ENCODE data around the gene WNT4.

WNT4 gene

DNA sequence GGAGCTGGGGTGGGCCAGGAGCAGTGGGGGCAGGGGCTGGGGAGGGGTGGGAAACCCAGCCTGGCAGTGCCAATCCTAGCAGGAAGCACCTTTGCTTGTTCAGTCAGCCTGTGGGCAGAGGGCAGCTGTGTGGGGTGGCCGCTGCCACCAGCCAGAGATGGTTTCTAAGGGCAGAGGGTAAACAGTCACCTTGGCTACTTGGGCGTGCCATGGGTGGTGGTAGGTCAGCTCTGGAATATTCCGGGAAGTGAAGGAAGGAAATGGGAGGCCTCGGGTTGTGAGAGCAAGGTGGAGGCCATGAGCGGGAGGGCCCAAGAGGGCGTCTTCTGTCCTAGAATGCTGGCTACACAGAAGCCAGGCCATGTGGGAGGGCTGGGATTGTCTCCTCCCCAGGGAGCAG lies 20.7 kb upstream of the WNT4 start:
- no peak for DNase-seq (ENCODE audit: low read depth in 2 of 2)

GRCh38 chr1:22163137-22163536 lies 20.2 kb upstream of the WNT4 start:
- no peak for DNase-seq (ENCODE audit: low read depth in 2 of 2)

- DNase-seq (ENCODE audit: low read depth in 2 of 2) = no peak
These were observed 17.0 kb upstream of the WNT4 start for GRCh38 chr1:22159891-22160290.

DNA sequence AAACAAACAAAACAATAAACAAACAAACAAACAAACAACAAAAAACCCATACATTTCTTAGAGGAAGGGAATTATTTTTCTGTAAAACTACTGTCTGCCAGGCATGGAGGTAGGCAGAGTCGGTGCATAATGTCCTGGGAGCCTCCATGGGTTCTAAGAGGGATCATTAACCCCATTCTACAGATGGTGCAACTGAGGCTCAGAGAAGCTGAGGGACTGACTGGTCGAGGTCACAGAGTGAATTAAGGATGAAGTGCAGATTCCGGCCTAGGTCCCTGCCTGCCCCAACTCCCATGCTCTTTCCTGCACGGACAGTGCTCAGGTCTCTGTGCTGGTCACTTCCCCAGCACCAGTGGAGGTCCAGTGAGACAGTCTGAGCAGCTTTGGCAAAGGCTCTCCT lies 15.8 kb upstream of the WNT4 start:
- DNase-seq (ENCODE audit: low read depth in 2 of 2) = no peak

DNA sequence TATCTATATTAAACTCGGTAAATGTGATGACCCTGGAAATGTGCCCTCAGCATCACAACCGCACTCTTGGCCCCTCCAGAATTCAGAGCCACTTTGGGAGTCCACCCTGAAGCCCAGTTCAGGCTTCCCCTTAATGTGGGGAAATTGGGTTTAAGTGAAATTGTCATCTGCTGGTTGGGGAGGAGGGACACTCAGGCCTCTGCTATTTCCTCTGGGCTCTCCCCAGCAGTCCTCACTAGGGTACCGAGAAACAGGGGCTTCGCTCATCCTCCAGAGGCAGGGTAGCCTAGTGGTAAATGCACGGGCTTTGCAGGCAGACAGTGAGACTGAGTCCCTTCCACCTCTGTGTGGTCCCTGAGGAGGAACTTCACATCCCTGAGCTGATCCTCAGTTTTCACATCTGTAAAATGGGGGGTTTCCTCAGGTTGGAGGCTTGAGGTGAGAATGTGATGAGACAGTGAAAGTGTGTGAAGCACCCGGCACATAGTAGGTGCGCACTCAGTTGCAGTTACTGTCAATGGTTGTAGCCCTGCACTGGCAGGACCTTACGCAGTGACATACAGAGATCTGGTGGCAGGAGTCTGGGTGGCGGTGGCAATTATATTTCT lies 14.6 kb upstream of the WNT4 start:
- DNase-seq (ENCODE audit: low read depth in 2 of 2) = no peak

GRCh38 chr1:22155517-22155916 lies 12.6 kb upstream of the WNT4 start:
- DNase-seq (ENCODE audit: low read depth in 2 of 2) = no peak

GRCh38 chr1:22154626-22155025 lies 11.7 kb upstream of the WNT4 start:
- no peak for DNase-seq (ENCODE audit: low read depth in 2 of 2)

GRCh38 chr1:22153660-22154437 lies 11.0 kb upstream of the WNT4 start:
- DNase-seq (ENCODE audit: low read depth in 2 of 2) = no peak

GRCh38 chr1:22150923-22151322 lies 8.0 kb upstream of the WNT4 start:
- no peak for DNase-seq (ENCODE audit: low read depth in 2 of 2)

DNA sequence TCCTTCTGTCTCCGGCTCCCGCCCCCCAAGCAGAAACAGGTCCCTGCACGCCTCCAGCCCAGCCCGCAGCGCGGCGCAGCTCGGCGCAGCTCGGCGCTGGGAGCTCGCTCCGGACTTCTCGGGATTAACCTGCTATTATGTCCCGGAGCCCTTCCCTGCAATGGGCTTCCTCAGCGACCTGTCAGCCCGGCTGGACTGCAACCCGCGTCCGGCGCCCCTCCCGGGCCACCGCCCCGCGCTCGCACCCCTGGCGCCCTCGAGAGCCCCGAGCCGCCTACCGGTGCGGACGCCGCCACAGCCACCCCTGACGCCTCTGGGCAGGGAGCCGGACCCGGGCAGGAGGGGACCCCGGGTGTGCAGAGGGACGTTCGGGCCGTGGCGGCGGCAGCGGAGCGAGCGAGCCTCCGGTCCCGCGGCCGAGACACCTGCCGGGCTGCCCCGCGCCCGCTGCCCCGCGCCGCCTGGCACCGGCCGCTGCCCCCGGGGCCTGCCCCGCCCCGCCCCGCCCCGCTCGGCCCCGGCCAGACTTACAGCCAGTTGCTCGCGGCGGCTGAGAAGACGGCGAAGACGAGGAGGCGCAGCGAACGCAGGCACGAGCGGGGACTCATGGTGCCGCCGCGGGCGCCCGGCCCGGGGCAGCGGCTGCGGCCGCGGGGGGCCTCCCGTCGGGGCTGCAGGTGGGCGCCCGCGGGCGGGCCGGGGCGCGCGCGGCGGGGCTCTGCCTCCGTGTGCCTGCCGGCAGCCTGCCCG lies 407 bp downstream of the WNT4 start:
- no peak for DNase-seq (ENCODE audit: low read depth in 2 of 2)

DNA sequence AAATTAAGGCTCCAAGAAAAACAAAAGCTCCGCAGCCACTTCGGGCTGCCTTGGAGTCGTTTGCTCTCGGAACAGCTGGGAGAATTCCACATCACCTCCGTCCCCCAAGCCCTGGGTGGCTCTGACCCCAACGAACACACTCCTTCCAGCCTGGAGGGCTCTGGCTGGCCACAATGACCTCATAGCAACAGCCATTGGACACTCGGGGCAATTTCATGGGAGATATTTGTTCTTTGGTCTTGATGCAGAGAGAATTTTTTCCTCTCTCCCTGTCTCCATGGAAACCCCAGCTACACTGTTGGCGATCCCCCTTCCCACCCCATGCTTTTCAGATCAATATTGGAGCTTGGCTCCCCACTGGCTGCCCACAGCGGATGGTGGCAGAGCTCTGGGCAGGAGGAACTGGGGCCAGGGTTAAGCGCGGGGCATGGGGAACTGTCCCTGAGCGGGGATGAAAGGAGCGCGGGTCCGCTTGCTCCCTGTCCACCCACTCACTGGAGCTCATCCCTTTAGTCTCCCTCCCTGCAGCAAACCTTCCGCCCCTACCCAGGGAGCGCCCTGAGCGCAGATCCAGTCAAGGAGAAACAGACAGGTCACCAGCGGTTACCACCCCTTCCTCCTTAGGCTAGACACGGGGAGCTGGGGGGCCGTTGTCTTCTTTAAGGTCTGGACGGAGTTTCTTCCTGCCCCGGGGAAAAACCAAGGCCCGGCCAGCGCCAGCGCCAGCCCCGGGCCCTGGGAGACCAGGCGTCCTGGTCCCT lies 1.2 kb downstream of the WNT4 start:
- no peak for DNase-seq (ENCODE audit: low read depth in 2 of 2)

- DNase-seq (ENCODE audit: low read depth in 2 of 2) = no peak
These were observed 2.2 kb downstream of the WNT4 start for GRCh38 chr1:22140694-22141093.

DNA sequence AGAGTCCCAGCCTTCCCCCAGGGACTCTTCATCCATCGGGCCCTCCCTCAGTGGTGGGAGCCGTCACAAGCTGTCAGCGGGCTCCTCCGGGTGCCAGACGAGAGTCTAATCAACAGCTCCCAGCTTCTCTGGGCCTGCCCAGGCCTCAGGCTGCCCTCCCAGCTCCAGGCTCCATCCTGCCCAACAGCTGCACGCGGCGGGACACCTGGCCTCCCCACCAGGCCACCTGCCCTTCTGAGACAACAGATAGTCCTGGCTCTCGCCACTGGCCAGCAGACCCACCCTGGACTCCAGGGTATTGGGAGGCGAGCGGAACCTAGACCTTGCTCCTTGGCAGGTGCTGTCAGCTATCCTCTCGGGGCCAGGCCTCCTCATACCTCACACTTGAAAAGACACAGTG lies 3.1 kb downstream of the WNT4 start:
- no peak for DNase-seq (ENCODE audit: low read depth in 2 of 2)

- no peak for DNase-seq (ENCODE audit: low read depth in 2 of 2)
These were observed 3.8 kb downstream of the WNT4 start for GRCh38 chr1:22139066-22139594.

DNA sequence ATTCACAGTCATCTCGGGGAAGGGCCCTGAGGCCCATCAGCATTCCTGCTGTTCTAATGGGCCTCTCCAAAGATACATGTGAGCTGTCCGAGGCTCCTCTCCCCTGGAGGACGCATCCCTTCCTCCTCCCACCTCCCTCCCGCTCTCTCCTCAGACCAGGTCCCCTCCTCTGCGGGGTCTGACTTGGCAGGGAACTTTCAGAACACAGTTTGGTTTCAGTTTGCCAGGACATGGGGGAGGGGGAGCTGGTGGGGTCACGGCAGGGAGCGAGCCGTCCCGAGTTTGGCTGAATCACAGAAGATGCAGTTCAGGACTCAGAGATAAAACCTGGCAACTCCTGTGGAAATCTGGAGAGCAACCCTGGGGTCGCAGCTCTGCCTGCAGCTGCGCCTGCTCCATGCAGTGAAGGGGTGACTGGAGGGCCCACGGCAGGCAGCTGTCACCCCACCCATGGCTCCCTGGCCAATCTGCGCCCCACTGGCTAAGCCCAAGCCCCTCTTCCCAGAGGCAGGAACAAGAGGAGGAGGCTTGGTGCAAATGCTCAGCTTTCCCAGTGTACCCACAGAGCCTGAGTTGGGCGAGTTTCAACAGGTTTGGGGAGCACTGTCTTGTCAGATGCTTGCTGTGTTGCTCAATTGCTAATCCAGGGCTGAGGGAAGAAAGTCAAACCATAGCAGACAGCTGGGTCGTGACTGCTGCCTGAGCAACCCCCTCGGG lies 5.7 kb downstream of the WNT4 start:
- no peak for DNase-seq (ENCODE audit: low read depth in 2 of 2)

DNA sequence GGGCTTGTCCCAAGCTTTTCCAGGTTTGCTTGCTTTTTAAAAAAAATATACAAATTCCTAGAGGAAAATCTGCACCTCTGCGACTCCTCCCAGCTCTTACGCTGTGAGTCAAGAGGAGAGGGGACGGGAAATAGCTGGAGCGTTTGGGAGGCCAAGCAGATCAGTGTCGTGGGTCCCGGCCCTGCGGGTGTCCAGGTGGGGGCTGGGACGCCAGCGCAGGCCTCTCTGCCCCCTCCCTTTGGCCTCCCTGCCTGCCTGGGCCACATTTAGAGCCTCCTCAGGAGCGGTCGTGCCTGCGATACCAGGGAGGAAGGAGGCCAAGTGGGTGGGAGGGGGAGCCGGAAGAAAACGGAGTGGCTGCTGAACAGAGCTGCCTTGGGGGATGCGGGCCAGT lies 9.0 kb downstream of the WNT4 start:
- no peak for DNase-seq (ENCODE audit: low read depth in 2 of 2)

- no peak for DNase-seq (ENCODE audit: low read depth in 2 of 2)
These were observed 9.5 kb downstream of the WNT4 start for GRCh38 chr1:22133247-22133930.

GRCh38 chr1:22132517-22133235 lies 10.2 kb downstream of the WNT4 start:
- no peak for DNase-seq (ENCODE audit: low read depth in 2 of 2)

DNA sequence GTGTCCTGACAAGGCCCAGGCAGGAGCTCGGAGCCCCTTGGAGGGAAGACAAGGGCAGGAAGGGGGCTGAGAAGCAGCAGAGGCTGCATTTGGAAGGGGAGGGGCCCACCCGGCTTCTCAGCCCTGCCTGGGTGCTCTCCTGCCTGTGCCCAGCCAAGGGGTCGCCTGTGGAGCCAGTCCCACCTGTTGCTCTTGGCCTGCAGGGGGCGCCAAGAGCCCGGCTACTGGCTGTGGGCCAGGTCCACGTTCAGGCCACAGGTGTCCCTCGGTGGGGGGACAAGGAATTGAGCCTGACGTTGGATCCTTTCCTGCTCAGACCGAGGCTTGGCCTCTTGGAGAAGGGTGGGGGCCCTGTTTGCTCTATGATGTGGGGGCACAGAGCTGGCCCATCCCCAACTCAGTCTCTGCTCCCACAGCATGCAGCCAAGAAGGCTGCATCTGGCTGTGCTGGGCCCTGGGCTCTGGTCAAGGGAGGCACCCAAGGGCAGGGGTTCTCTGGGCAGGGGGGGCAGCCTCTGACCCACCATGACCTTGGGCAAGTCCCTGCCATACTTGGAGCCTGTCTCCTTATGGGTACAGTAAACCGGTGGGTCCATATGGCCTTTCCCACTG lies 10.9 kb downstream of the WNT4 start:
- DNase-seq (ENCODE audit: low read depth in 2 of 2) = peak; percentile 27 to 53

DNA sequence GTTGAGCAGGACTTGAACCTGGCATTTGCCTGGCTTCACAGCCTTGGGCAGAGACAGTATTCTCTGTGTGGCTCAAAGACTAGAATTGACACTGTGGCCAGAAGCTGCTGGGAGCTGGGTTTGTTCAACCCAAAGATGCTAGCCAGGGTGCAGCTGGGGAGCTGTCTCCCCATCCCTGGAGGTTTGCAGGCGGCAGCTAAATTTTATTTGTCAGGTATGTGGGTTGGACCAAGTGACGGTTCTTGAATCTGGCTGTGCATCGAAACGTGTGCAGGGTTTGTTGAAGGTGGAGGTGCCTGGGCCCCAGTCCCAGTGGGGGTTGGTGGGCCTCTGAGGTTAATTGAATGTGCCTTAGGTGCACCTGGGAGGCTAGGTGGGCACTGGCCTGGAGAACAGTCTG lies 11.8 kb downstream of the WNT4 start:
- DNase-seq (ENCODE audit: low read depth in 2 of 2) = no peak
